ENCODE results near the gene ZNF22. TPM values are rescaled to one million over a fixed set of nuclear protein-coding genes. Genes with fewer than 3 reads are reported as not detected.

ZNF22 gene
- total and polyA plus RNA-seq, 7 experiments from 2014 or later = 13.1 to 44.7 (median 29.7) TPM

- Mint-ChIP-seq H3K9me3 (peaks cover 0 to 2% (median 0%) of the 10 kb centered on the region in 11 donors), H3K27ac (peak overlapping the region in 2 of 9 donors; percentile 10 to 14), H3K4me1 (peaks cover 9 to 47% (median 32%) of the 10 kb centered on the region in 7 donors), H3K36me3 (peaks cover 4 to 15% (median 8%) of the 10 kb centered on the region in 5 donors), H3K4me3 (peak overlapping the region; percentile 66 to 93 (median 85)), H3K27me3 (no peaks in the 10 kb centered on the region)
- CTCF ChIA-PET = no interaction called here
- Histone ChIP-seq H3K36me3 (ENCODE audit: control insufficient read depth in 2 of 3, insufficient read depth in 3 of 3, low read length in 3 of 3) (peaks cover 0 to 5% (median 0%) of the 10 kb centered on the region in 3 experiments), H3K4me1 (ENCODE audit: control insufficient read depth in 2 of 2, insufficient read depth in 2 of 2, low read length in 2 of 2) (peaks cover 7 to 13% of the 10 kb centered on the region in 2 donors), H3K9me3 (ENCODE audit: control insufficient read depth in 2 of 3, low read length in 3 of 3) (no peaks in the 10 kb centered on the region), H3K4me3 (ENCODE audit: low read length) (peak overlapping the region; percentile 79), H3K27me3 (ENCODE audit: control insufficient read depth in 2 of 2, insufficient read depth in 2 of 2, low read length in 2 of 2) (no peaks in the 10 kb centered on the region), H3K27ac (ENCODE audit: low read depth, low read length) (peak overlapping the region; percentile 30)
- POLR2A ChIA-PET = interaction anchor here (1.0 to 1.4 kb wide), 2 partner anchors 10 to 13 kb away, joined by 3 to 4 read pairs; no protein-coding TSS in a partner anchor
- intact Hi-C loops (cut with micrococcal nuclease) = no loop called here
- no peak for ATAC-seq
- no peak for DNase-seq
Measured at GRCh38 chr10:44960088-44960460, 40.6 kb upstream of the ZNF22 start.

- ATAC-seq (no peak), DNase-seq (no peak)
- H3K9me3 ChIP-seq (ENCODE audit: control insufficient read depth in 2 of 3, low read length in 3 of 3) = no peaks in the 10 kb centered on the region
- H3K27ac Mint-ChIP-seq = peak overlapping the region in 2 of 9 donors; percentile 10 to 82
- no peaks in the 10 kb centered on the region for H3K27me3 ChIP-seq (ENCODE audit: control insufficient read depth in 2 of 2, insufficient read depth in 2 of 2, low read length in 2 of 2)
- peak overlapping the region; percentile 79 for H3K4me3 ChIP-seq (ENCODE audit: low read length)
- POLR2A ChIA-PET = interaction anchor here (0.6 kb wide), 1 partner anchor 8 kb away, joined by 3 read pairs; no protein-coding TSS in a partner anchor
- H3K36me3 ChIP-seq (ENCODE audit: control insufficient read depth in 2 of 3, insufficient read depth in 3 of 3, low read length in 3 of 3) = peaks cover 0 to 3% (median 0%) of the 10 kb centered on the region in 3 experiments
- intact Hi-C loops (cut with micrococcal nuclease) = no loop called here
- H3K4me1 ChIP-seq (ENCODE audit: control insufficient read depth in 2 of 2, insufficient read depth in 2 of 2, low read length in 2 of 2) = peaks cover 7 to 13% of the 10 kb centered on the region in 2 donors
- H3K4me3 Mint-ChIP-seq = peak overlapping the region; percentile 66 to 93 (median 85)
- peaks cover 0 to 2% (median 0%) of the 10 kb centered on the region in 11 donors for H3K9me3 Mint-ChIP-seq
- H3K4me1 Mint-ChIP-seq = peaks cover 9 to 47% (median 31%) of the 10 kb centered on the region in 7 donors
- H3K36me3 Mint-ChIP-seq = peaks cover 4 to 14% (median 8%) of the 10 kb centered on the region in 5 donors
- H3K27ac ChIP-seq (ENCODE audit: low read depth, low read length) = no peak overlapping the region
- CTCF ChIA-PET = no interaction called here
- no peaks in the 10 kb centered on the region for H3K27me3 Mint-ChIP-seq
Measured at GRCh38 chr10:44960482-44961229, 40.1 kb upstream of the ZNF22 start.

GRCh38 chr10:44961230-44961571, 39.5 kb upstream of the ZNF22 start:
- Mint-ChIP-seq H3K27ac (no peak overlapping the region), H3K36me3 (peaks cover under 1 to 10% (median 5%) of the 10 kb centered on the region in 5 donors), H3K4me1 (peaks cover 9 to 50% (median 30%) of the 10 kb centered on the region in 7 donors), H3K4me3 (peak overlapping the region in 7 of 10 donors; percentile 3 to 85 (median 49)), H3K9me3 (peaks cover 0 to 2% (median 0%) of the 10 kb centered on the region in 11 donors), H3K27me3 (no peaks in the 10 kb centered on the region)
- ATAC-seq (no peak), DNase-seq (no peak)
- ChIA-PET CTCF (no interaction called here), POLR2A (interaction anchor here (0.6 kb wide), 1 partner anchor 8 kb away, joined by 3 read pairs; no protein-coding TSS in a partner anchor)
- peaks cover 8 to 13% of the 10 kb centered on the region in 2 donors for H3K4me1 ChIP-seq (ENCODE audit: control insufficient read depth in 2 of 2, insufficient read depth in 2 of 2, low read length in 2 of 2)
- no peak overlapping the region for H3K27ac ChIP-seq (ENCODE audit: low read depth, low read length)
- no peaks in the 10 kb centered on the region for H3K9me3 ChIP-seq (ENCODE audit: control insufficient read depth in 2 of 3, low read length in 3 of 3)
- intact Hi-C loops (cut with micrococcal nuclease) = no loop called here
- no peaks in the 10 kb centered on the region for H3K36me3 ChIP-seq (ENCODE audit: control insufficient read depth in 2 of 3, insufficient read depth in 3 of 3, low read length in 3 of 3)
- no peaks in the 10 kb centered on the region for H3K27me3 ChIP-seq (ENCODE audit: control insufficient read depth in 2 of 2, insufficient read depth in 2 of 2, low read length in 2 of 2)
- H3K4me3 ChIP-seq (ENCODE audit: low read length) = no peak overlapping the region

GRCh38 chr10:44961931-44962750, 38.6 kb upstream of the ZNF22 start:
- Histone ChIP-seq H3K4me1 (ENCODE audit: control insufficient read depth in 2 of 2, insufficient read depth in 2 of 2, low read length in 2 of 2) (peaks cover 13% of the 10 kb centered on the region in 2 donors), H3K36me3 (ENCODE audit: control insufficient read depth in 2 of 3, insufficient read depth in 3 of 3, low read length in 3 of 3) (no peaks in the 10 kb centered on the region), H3K27ac (ENCODE audit: low read depth, low read length) (no peak overlapping the region), H3K4me3 (ENCODE audit: low read length) (no peak overlapping the region), H3K9me3 (ENCODE audit: control insufficient read depth in 2 of 3, low read length in 3 of 3) (no peaks in the 10 kb centered on the region), H3K27me3 (ENCODE audit: control insufficient read depth in 2 of 2, insufficient read depth in 2 of 2, low read length in 2 of 2) (no peaks in the 10 kb centered on the region)
- peaks cover 0 to 2% (median 0%) of the 10 kb centered on the region in 5 donors for H3K36me3 Mint-ChIP-seq
- ATAC-seq = no peak
- no peaks in the 10 kb centered on the region for H3K9me3 Mint-ChIP-seq
- no peak for DNase-seq
- intact Hi-C loops (cut with micrococcal nuclease) = no loop called here
- ChIA-PET CTCF (interaction anchor here (0.6 kb wide), 1 partner anchor 94 kb away, joined by 4 read pairs; no protein-coding TSS in a partner anchor), POLR2A (interaction anchor here (1.4 kb wide), 1 partner anchor 38 kb away, joined by 3 read pairs; the partner anchor contains the start of gene ZNF22)
- no peak overlapping the region for H3K27ac Mint-ChIP-seq
- H3K27me3 Mint-ChIP-seq = no peaks in the 10 kb centered on the region
- H3K4me3 Mint-ChIP-seq = peak overlapping the region in 2 of 10 donors; percentile 16 to 41
- peaks cover 9 to 53% (median 29%) of the 10 kb centered on the region in 7 donors for H3K4me1 Mint-ChIP-seq

DNA sequence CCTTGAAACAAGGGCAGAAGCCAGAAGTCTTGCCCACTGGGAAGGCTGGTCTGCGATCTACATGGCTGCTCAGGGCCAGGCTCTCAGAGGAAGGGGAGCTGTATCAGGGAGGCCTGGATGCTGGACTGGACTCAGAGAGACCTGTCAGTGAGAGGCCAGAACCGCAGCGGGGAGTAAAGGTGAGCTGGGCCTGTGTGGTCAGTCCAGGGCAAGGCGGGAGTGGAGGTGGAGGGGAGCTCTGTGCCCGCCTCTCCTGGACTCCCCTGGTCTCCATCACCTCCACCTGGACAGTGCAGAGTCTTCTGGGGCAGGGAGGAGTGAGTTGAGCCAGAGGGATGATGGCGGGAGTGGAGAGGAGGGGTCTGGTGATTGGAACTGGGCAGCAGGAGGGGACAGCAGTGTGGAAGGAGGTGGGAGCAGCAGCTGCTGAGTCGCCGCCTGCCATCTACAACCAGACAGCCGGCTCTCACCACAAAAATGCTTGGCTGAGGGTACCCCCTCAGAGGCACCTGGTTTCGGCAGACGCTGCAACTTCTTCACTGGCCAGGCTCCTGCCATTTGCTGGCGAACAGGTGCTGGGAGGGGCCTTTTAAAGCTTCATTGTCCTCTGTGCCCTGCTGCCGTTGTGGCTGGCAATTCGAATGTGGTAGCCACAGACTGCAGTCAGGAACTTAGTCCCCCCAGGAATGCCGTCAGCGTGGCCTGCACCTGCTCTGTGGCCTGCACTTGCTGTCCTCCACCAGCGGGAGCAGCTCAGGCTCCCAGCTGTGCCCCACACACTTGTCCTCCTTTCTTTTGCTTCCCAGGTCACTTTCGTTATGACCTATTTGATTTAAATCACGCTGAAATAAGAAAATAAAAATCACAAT, 37.6 kb upstream of the ZNF22 start:
- Mint-ChIP-seq H3K27me3 (no peaks in the 10 kb centered on the region), H3K4me1 (peaks cover 15 to 53% (median 32%) of the 10 kb centered on the region in 7 donors), H3K27ac (no peak overlapping the region), H3K36me3 (no peaks in the 10 kb centered on the region), H3K9me3 (no peaks in the 10 kb centered on the region), H3K4me3 (peak overlapping the region in 1 of 10 donors; percentile 47)
- CTCF ChIA-PET = interaction anchor here (0.9 kb wide), 1 partner anchor 11 kb away, joined by 4 read pairs; no protein-coding TSS in a partner anchor
- no peak overlapping the region for H3K4me3 ChIP-seq (ENCODE audit: low read length)
- ATAC-seq (no peak), DNase-seq (no peak)
- no peak overlapping the region for H3K27ac ChIP-seq (ENCODE audit: low read depth, low read length)
- H3K9me3 ChIP-seq (ENCODE audit: control insufficient read depth in 2 of 3, low read length in 3 of 3) = no peaks in the 10 kb centered on the region
- no peaks in the 10 kb centered on the region for H3K27me3 ChIP-seq (ENCODE audit: control insufficient read depth in 2 of 2, insufficient read depth in 2 of 2, low read length in 2 of 2)
- POLR2A ChIA-PET = interaction anchor here (1.4 kb wide), 1 partner anchor 37 kb away, joined by 3 read pairs; the partner anchor contains the start of gene ZNF22
- peaks cover 17 to 22% of the 10 kb centered on the region in 2 donors for H3K4me1 ChIP-seq (ENCODE audit: control insufficient read depth in 2 of 2, insufficient read depth in 2 of 2, low read length in 2 of 2)
- intact Hi-C loops (cut with micrococcal nuclease) = no loop called here
- H3K36me3 ChIP-seq (ENCODE audit: control insufficient read depth in 2 of 3, insufficient read depth in 3 of 3, low read length in 3 of 3) = no peaks in the 10 kb centered on the region

Measured in naive thymus-derived CD4-positive, alpha-beta T cell (primary cell).